GM18519 (cell line): Measurements from ENCODE around the gene SPNS3.

ENCODE experiments used
- ATAC-seq: cut with Tn5 transposase; IDR thresholded peaks from one replicate; pipeline ENCODE4 v1.9.1; 2021; ENCODE audit warnings: mild to moderate bottlenecking, moderate library complexity; ENCODE audit not compliant: unreplicated experiment, low FRiP score

The SPNS3 gene

DNA sequence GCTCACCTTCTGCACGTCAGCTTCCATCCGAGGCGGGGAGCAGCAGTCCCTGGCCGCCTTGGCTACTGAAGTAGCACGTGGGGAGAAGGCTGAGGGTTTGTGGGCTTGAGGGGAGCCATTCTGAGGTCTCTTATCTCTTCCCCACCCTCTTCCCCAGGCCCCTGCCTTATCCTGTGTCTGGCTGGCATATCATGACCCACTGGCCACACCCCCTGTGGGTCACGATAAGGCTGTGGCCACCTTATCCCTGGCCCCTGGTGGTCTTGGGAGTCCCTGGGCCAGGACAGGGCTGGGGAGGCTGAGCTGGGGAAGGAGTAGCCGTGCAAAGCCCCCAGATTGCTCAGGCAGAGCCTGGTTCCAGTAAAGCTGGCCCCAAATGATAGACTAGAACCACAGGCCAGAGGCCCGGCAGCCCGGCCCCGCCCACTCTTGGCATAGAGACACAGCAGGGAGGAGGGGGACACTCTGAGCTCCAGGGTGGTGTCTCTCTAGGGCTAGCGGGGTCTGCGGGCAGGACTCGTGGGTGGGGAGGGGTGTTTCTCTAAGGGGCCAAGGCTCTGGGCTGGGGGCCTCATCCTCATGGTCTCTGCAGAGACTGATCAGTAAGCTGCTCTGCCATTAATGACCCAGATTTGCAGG lies 72.6 kb downstream of the SPNS3 start:
- no peak for ATAC-seq

- no peak for ATAC-seq
These were observed 73.2 kb downstream of the SPNS3 start for GRCh38 chr17:4506892-4507291.

GRCh38 chr17:4507361-4508111 lies 73.8 kb downstream of the SPNS3 start:
- ATAC-seq: no peak

DNA sequence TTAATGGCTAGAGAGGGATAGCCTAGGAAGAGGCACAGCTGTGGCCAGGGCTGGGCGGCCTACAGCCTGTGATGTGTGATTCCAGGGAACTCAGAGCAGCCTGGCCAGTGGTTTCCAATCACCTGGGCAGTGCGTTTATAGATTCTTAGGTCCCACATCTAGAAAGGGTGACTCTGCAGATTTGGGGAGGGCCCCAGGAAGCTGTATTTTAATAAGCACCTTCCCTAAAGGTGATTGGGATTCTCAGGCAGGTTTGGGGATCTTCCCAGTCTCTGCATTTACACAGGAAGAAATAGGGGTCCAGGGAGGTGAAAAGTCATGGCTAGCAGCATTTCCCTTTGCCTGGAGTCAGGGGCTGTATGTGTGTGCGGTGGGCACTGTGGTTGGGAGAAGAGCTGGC lies 74.5 kb downstream of the SPNS3 start:
- ATAC-seq: no peak

DNA sequence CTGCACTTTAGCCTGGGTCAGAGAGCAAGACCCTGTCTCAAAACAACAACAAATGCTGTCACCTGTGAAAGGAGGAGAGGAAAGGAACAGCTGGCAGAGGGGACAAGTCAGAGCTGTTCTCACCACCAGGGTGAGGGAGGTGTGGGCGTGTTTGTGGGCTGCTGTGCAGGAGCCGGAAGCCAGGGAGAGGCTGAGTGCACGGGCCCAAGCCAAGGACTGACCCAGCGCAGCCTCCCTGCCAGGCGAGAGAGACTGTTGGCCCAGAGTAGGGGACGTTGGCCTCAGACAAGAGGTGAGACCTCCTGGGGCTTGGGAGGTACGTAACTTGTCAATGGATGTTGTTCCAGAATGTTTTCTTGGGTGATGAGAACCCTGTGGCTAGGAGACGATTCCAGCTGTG lies 75.7 kb downstream of the SPNS3 start:
- no peak for ATAC-seq

- no peak for ATAC-seq
These were observed 76.3 kb downstream of the SPNS3 start for GRCh38 chr17:4509923-4510617.

- ATAC-seq: no peak
These were observed 76.8 kb downstream of the SPNS3 start for GRCh38 chr17:4510618-4510941.

DNA sequence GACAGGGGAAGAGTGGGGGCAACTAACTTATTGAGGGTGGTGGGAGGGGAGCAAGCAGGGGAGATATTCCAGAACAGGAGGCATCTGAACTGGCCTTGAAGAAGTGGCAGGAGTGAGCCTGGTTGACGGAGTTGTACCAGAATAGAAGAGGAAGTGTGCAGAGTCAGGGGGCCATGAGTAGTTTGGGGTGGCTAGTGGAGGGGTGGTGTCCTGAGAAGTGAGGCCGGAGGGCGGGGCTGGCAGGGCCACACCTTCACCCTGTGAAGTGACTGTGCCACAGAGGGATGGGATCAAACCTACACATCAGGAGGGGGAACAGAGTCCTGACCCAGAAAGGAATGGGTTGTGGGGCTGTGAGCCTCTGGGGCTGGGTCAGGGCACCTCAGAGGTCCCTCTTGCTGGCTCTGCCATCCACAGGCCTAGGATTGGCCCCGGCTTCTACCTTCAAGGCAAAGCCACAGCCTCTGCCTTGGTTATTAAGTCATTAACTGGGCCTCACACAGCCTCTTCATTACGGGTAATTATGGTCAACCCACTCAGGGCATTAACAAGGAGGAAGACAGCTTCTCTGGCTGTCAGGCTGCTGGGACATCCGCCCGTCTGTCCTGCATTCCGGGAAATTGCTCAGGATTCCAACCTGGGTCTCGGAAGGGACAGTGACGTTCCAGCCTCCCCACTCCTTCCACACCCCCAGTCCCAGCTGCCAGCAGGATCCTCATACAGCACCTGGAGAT lies 77.6 kb downstream of the SPNS3 start:
- ATAC-seq: no peak

DNA sequence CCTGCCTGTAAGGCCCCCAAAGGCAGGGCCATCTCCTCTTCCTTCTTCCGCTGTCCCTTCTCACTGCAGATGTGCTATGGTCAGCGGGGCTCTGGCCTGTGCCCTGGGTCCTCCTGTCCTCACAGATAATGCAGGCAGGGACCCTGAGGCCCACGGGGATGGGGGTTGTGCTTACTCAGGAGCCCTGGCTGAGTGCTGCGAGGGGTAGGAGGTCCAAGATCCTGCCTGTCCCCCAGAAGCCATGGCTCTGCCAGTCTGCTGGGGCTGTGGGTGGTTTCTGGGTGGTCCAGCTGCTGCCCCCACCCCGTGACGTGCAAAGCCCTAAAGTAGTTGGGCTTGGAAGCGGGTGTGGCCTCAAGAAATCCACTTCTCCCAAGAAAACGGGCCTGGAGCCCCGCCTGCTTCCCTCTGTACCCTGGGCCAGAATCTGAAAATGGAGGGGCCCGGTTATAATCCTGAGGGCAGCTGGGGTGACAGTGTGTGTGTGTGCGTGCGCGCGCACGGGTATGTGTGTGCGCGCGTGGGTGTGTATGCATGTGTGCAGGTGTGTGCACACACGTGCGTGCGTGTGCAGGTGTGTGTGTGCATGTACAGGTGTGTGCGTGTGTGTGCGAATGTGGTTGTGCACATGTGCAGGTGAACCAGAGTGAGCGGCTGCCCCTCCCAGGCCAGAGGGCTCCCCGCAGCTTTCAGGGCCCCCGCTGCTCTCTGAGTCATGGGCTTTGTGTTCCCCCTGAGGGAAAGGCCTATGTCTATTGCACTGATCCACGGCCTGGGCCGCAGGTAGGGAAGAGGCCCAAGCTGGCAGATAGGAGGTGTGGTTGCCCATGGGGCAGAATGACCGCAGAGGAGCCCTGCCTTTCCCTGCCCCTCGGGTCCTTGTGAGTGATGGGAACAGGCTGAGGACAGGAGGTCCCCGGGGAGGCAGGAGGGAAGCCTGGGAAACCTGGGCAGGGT lies 78.7 kb downstream of the SPNS3 start:
- no peak for ATAC-seq

DNA sequence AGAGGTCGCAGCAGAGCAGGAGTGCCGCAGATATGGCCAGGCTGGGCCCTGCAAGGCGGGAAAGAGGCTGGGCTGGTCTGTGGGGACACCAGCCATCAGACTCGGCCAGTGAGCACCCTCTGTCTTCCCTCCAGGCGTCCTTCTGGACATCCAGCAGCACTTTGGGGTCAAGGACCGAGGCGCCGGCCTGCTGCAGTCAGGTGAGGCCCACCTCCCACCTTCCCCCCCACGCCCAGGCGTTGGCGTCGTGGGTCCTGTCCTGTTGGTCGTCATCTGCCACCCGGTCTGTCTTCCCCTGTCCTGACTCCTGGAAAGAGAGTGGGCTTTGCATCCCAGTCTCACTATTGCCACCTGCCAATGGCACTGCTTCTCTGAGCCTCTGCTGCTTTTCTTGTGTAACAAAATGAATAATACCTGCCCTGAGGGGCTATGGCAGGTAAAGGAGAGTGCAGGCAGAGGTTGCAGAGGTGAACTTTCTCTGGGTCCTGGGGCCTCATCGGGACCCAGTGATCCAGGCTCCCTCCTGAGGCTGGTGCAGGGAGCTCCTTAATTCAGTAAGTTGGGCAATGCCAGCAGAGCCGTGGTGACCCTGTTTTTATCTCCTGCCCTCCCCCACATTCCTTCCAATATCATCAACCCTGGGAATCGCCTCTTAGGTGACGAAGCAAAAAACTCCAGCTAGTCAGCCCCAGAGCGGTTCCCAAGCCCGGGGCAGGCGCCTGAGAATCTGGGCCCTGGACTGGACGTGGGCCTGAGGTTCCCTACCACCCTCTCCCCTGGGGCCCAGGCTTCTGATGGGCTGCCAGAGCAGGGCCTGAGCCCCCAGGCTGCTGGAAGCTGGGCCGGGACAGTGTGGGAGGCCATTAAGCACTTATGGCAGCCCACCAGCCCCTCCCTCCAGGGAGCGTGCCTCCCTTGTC lies 79.6 kb downstream of the SPNS3 start:
- ATAC-seq: no peak

GRCh38 chr17:4514206-4514605 lies 80.5 kb downstream of the SPNS3 start:
- ATAC-seq: no peak

GRCh38 chr17:4514779-4515178 lies 81.0 kb downstream of the SPNS3 start:
- ATAC-seq: no peak

DNA sequence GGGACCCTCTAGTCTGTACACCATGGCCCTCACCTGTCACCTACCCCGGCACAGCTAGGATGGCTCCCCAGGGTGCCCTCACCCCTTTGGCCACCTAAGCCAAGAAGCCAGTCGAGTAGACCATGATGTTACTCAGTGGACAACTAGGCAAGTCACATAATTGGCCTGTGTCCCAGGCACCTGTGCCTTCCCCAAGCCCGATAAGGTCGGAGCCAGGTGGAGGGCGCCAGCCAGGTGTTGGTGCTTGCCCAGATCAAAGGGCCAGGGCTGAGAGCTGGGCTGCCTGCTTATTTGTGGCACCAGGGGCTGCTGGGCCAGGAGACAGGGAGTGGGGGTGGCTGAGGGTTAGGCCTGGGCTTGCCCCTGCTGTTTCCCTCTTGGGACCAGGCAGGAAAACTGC lies 81.8 kb downstream of the SPNS3 start:
- no peak for ATAC-seq

GRCh38 chr17:4516735-4517134 lies 83.0 kb downstream of the SPNS3 start:
- ATAC-seq: no peak

DNA sequence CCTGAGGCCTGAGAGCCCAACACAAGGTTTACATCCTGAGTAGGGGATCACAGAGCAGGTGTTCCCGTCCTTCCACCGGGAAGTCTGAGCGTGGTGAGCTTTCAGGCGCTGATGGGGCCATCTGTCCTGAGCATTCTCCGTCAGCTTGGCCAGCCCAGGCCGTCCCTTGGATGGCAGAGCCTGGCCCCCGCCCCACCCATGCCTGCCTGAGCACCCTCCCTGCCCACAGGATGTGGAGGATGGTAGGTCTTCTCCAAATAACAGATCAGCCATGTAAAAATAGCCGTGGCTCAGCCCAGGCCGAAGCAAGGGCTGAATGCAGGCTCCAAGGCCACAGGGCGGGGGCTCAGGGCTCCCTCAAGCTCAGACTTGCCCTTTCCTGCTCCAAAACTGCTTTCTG lies 85.2 kb downstream of the SPNS3 start:
- no peak for ATAC-seq

- ATAC-seq: no peak
These were observed 85.6 kb downstream of the SPNS3 start for GRCh38 chr17:4519361-4519788.

DNA sequence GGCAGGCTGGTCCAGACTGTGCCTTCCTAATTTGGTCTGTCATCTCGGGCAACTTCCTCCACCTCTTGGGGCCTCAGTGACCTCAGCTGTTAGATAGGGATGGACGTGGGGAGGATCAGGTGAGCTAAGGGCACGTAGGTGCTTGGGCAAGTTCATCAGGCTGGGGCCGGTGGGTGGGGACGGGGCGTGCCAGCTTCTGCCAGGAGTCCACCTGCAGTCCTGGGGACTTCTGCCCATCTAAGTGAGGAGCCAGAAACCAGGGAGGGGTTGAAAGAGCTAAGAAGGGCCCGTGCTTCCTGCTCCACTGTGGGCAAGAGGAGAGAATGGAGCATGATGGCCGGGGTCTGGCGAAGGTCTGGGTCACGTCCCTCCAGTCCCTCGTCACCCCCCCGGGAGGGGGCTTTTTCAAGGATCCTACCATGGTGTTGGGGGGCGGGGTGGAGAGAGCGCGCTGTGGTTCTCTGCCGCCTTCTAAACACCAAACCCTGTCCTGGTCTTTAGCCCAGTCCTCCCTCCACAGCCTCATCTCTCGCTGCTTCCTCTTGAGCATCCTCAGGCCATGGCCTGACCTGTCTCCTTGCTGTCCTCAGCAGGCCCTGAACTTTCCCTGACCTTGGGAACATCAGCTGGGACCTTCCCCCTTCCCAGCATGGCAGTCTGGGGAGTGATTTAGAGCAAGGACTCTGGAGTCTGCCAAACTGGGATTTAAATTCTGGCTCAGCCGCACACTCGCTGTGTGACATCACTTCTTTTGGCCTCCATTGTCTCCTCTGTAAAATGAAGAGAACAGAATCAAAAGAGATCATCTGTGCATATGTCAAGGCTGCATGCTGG lies 86.5 kb downstream of the SPNS3 start:
- no peak for ATAC-seq
